ENCODE data around the gene ZNF414. TPM values are rescaled to one million over a fixed set of nuclear protein-coding genes. Genes with fewer than 3 reads are reported as not detected.

ZNF414 gene
- total RNA-seq, 1 experiment from 2014 or later = 22.4 TPM

GRCh38 chr19:8501516-8501915 is 12.5 kb downstream of the ZNF414 start:
- peaks cover 7% of the 10 kb centered on the region; the same call in 1 of the 2 replicates for H3F3A ChIP-seq (ENCODE audit: insufficient read depth, low read depth)
- intact Hi-C loops (cut with micrococcal nuclease; ENCODE audit: unreplicated experiment) = loop anchor here (10.0 kb wide), 1 partner anchor 147 kb away; no protein-coding TSS in a partner anchor
- H3K9me3 ChIP-seq (ENCODE audit: insufficient read depth, low read depth) = no peaks in the 10 kb centered on the region
- no peak for DNase-seq
- no peaks in the 10 kb centered on the region for H4K20me1 ChIP-seq (ENCODE audit: insufficient read depth)
- no peak overlapping the region for H3K27ac ChIP-seq
- no TSS peak for BruUV-seq (replicated peaks)
- H2AFZ ChIP-seq = no peak overlapping the region
- H3K4me3 ChIP-seq = no peak overlapping the region
- TF ChIP-seq EZH2 (IDR thresholded peaks at IDR 0.05; ENCODE audit: low read depth) (no peak), CTCF (conservative IDR thresholded peaks at IDR 0.05) (no peak)
- no peaks in the 10 kb centered on the region for H3K4me1 ChIP-seq (replicated peaks; ENCODE audit: insufficient read depth)
- H3K27me3 ChIP-seq (ENCODE audit: insufficient read depth, low read depth) = peaks cover 7% of the 10 kb centered on the region; the same call in 1 of the 2 replicates
- no peaks in the 10 kb centered on the region for H3K79me2 ChIP-seq (ENCODE audit: low read depth)
- POLR2A ChIA-PET (ENCODE audit: unreplicated experiment) = no interaction called here
- no peaks in the 10 kb centered on the region for H3K9me2 ChIP-seq (ENCODE audit: insufficient read depth)
- H3K4me2 ChIP-seq = no peak overlapping the region
- CTCF ChIA-PET = no interaction called here
- no peaks in the 10 kb centered on the region for H3K36me3 ChIP-seq (ENCODE audit: low read depth)

GRCh38 chr19:8500158-8500557 is 13.8 kb downstream of the ZNF414 start:
- H3K9me2 ChIP-seq (ENCODE audit: insufficient read depth) = no peaks in the 10 kb centered on the region
- TF ChIP-seq EZH2 (IDR thresholded peaks at IDR 0.05; ENCODE audit: low read depth) = no peak
- no peak for TF ChIP-seq CTCF (conservative IDR thresholded peaks at IDR 0.05)
- intact Hi-C loops (cut with micrococcal nuclease; ENCODE audit: unreplicated experiment) = loop anchor here (10.0 kb wide), 1 partner anchor 145 kb away; no protein-coding TSS in a partner anchor
- H3K27me3 ChIP-seq (ENCODE audit: insufficient read depth, low read depth) = peaks cover 7% of the 10 kb centered on the region; the same call in 1 of the 2 replicates
- H3K27ac ChIP-seq = no peak overlapping the region
- no peak overlapping the region for H2AFZ ChIP-seq
- 0 out of 2 replicates have a peak, but pooled peaks cover 4% of the 10 kb centered on the region for H3F3A ChIP-seq (ENCODE audit: insufficient read depth, low read depth)
- ChIA-PET POLR2A (ENCODE audit: unreplicated experiment) (interaction anchor here (0.5 to 0.6 kb wide), 2 partner anchors 14 to 1592 kb away, joined by 4 to 5 read pairs; partner anchors contain the start of gene ZNF414), CTCF (interaction anchor here (0.5 kb wide), 1 partner anchor 75 kb away, joined by 3 read pairs; no protein-coding TSS in a partner anchor)
- H3K79me2 ChIP-seq (ENCODE audit: low read depth) = no peaks in the 10 kb centered on the region
- no peaks in the 10 kb centered on the region for H4K20me1 ChIP-seq (ENCODE audit: insufficient read depth)
- no peak for DNase-seq
- H3K4me1 ChIP-seq (replicated peaks; ENCODE audit: insufficient read depth) = no peaks in the 10 kb centered on the region
- no TSS peak for BruUV-seq (replicated peaks)
- no peak overlapping the region for H3K4me3 ChIP-seq
- no peaks in the 10 kb centered on the region for H3K9me3 ChIP-seq (ENCODE audit: insufficient read depth, low read depth)
- H3K4me2 ChIP-seq = no peak overlapping the region
- H3K36me3 ChIP-seq (ENCODE audit: low read depth) = no peaks in the 10 kb centered on the region

DNA sequence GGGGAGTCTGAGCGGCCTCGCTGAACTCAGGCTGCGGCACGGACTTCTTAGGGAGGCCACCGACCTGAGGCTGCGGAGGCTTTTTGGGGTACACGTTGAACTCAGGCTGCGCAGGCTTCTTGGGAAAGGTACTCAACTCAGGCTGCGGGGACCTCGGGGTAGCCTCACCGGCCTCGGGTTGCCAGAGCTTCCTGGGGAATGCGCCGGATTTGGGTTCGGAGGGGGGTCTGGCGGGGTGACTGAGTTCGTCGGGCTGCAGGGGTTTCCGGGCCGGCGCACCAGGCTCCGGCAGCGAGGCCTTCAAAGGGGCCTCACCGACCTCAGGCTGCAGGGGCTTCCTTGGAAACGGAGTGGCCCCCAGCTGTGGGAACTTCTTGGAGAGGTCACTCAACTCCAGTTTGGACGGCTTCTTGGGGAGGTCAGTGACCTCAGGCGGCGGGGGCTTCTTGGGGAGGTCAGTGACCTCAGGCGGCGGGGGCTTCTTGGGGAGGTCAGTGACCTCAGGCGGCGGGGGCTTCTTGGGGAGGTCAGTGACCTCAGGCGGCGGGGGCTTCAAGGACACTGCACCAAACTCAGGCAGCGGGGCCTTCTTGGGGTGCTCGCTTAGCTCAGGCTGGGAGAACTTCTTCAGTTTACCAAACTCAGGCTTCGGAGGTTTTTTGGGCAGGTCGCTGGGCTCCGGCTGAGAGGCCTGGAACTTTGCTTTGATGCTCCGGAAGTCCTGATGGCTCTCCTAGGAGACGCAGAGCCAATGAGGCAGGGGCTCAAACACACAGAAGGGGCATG is 14.7 kb downstream of the ZNF414 start:
- intact Hi-C loops (cut with micrococcal nuclease; ENCODE audit: unreplicated experiment) = no loop called here
- ChIA-PET POLR2A (ENCODE audit: unreplicated experiment) (no interaction called here), CTCF (interaction anchor here (0.7 kb wide), 1 partner anchor 519 kb away, joined by 3 read pairs; no protein-coding TSS in a partner anchor)

More for the DNA sequence above, 14.7 kb downstream of the ZNF414 start:
- TF ChIP-seq CTCF (conservative IDR thresholded peaks at IDR 0.05) = no peak
- TF ChIP-seq EZH2 (IDR thresholded peaks at IDR 0.05; ENCODE audit: low read depth) = no peak
- no peak overlapping the region for H3K27ac ChIP-seq
- no peaks in the 10 kb centered on the region for H3K4me1 ChIP-seq (replicated peaks; ENCODE audit: insufficient read depth)
- no peak overlapping the region for H3K4me3 ChIP-seq
- no TSS peak for BruUV-seq (replicated peaks)
- no peaks in the 10 kb centered on the region for H3F3A ChIP-seq (ENCODE audit: insufficient read depth, low read depth)
- H3K9me3 ChIP-seq (ENCODE audit: insufficient read depth, low read depth) = no peaks in the 10 kb centered on the region
- peaks cover 7% of the 10 kb centered on the region; the same call in 1 of the 2 replicates for H3K27me3 ChIP-seq (ENCODE audit: insufficient read depth, low read depth)
- H4K20me1 ChIP-seq (ENCODE audit: insufficient read depth) = no peaks in the 10 kb centered on the region
- H3K79me2 ChIP-seq (ENCODE audit: low read depth) = no peaks in the 10 kb centered on the region
- H2AFZ ChIP-seq = no peak overlapping the region
- no peak for DNase-seq
- no peaks in the 10 kb centered on the region for H3K36me3 ChIP-seq (ENCODE audit: low read depth)
- no peaks in the 10 kb centered on the region for H3K9me2 ChIP-seq (ENCODE audit: insufficient read depth)
- H3K4me2 ChIP-seq = no peak overlapping the region
